ENCODE measurements around the gene KCTD10. TPM values are rescaled to one million over a fixed set of nuclear protein-coding genes. Genes with fewer than 3 reads are reported as not detected.

The KCTD10 gene
- total and polyA plus RNA-seq, 9 of the 15 experiments (the other 6 are each of a cell fraction or from before 2014, with no cell fraction given): 1.9 to 37.5 (median 15.7) TPM

DNA sequence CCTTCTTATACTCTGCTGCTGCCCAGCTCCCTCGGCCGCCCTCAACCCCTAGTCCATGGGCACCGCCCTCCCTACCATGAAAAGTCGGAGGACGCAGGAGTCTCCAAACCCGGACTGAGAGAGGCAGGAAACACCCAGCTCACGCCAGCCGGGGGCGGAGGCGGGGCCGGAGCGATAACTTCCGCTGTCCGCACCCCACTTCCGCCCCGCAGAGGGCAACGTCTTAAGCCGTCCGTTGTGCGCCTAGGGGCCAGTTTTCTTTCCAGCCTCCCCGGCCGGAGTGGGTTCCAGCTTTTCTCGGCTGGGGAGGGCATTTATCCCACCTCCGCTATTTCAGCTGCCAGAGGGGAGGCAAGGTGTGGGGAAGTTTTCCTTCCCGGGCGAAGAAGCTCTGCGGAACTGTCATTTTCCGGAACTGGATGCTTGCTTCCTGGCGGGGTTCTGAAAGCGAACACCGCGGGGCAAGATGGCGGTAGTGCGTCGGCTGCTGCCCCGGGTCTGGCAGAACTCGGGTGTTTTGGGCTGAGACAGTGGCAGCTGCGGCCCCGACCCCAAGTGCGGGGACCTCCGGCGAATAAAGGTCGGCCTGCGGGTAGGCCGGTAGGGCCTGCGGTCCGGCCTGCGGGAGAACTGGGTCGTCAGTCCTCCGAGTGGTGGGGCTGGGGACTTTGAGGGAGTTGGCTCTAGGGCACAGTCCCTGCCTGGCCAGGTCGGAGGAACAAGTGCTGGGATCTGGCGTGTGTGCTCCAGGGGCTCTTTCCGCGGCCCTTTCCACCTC, at the start of gene KCTD10, which contains the start of gene UBE3B (continued):
- peak; percentile 85 for TF ChIP-seq VEZF1 (CRISPR knock-in tag; IDR thresholded peaks at IDR 0.05)
- no peak for TF ChIP-seq NFE2 (IDR thresholded peaks at IDR 0.05; ENCODE audit: low read depth)
- TF ChIP-seq SREBF2 (CRISPR knock-in tag; IDR thresholded peaks at IDR 0.05): 0 out of 2 replicates have a peak, but pooled peaks have one; percentile 62
- no peak for TF ChIP-seq ATF1 (CRISPR knock-in tag; IDR thresholded peaks at IDR 0.05)
- peak; percentile 95 for TF ChIP-seq ATF1 (tag; IDR thresholded peaks at IDR 0.05)
- TF ChIP-seq ZNF740 (CRISPR knock-in tag; IDR thresholded peaks at IDR 0.05): no peak; the same call in 1 of the 2 replicates
- TF ChIP-seq ZNF740 (tag; IDR thresholded peaks at IDR 0.05): no peak
- TF ChIP-seq YBX1 (IDR thresholded peaks at IDR 0.05): no peak
- TF ChIP-seq ZKSCAN3 (CRISPR knock-in tag; IDR thresholded peaks at IDR 0.05): no peak
- TF ChIP-seq ZBTB17 (CRISPR knock-in tag; IDR thresholded peaks at IDR 0.05): peak; percentile 74; the same call in 1 of the 2 replicates
- no peak for TF ChIP-seq KLF10 (CRISPR knock-in tag; IDR thresholded peaks at IDR 0.05)
- TF ChIP-seq CXXC5 (CRISPR knock-in tag; IDR thresholded peaks at IDR 0.05): peak; percentile 83
- no peak for TF ChIP-seq ZNF695 (CRISPR knock-in tag; IDR thresholded peaks at IDR 0.05)
- TF ChIP-seq RBM15 (IDR thresholded peaks at IDR 0.05; ENCODE audit: insufficient read depth, low read length): no peak
- TF ChIP-seq MBD1 (CRISPR knock-in tag; IDR thresholded peaks at IDR 0.05): no peak
- TF ChIP-seq, protein P1, sequence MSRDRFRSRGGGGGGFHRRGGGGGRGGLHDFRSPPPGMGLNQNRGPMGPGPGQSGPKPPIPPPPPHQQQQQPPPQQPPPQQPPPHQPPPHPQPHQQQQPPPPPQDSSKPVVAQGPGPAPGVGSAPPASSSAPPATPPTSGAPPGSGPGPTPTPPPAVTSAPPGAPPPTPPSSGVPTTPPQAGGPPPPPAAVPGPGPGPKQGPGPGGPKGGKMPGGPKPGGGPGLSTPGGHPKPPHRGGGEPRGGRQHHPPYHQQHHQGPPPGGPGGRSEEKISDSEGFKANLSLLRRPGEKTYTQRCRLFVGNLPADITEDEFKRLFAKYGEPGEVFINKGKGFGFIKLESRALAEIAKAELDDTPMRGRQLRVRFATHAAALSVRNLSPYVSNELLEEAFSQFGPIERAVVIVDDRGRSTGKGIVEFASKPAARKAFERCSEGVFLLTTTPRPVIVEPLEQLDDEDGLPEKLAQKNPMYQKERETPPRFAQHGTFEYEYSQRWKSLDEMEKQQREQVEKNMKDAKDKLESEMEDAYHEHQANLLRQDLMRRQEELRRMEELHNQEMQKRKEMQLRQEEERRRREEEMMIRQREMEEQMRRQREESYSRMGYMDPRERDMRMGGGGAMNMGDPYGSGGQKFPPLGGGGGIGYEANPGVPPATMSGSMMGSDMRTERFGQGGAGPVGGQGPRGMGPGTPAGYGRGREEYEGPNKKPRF (IDR thresholded peaks at IDR 0.05; ENCODE audit: low read depth, low read length): no peak
- TF ChIP-seq HINFP (tag; conservative IDR thresholded peaks at IDR 0.05; ENCODE audit: low read depth): 0 out of 2 replicates have a peak, but pooled peaks have one; percentile 10
- TF ChIP-seq PHB2 (IDR thresholded peaks at IDR 0.05; ENCODE audit: low read depth): 0 out of 2 replicates have a peak, but pooled peaks have one; percentile 14
- no peak for TF ChIP-seq ZNF41 (CRISPR knock-in tag; conservative IDR thresholded peaks at IDR 0.05)
- peak; percentile 87 for TF ChIP-seq KLF1 (tag; IDR thresholded peaks at IDR 0.05)
- peak; percentile 70 to 94; a peak in 3 of 4 replicates for TF ChIP-seq ARNT (IDR thresholded peaks at IDR 0.05)
- TF ChIP-seq PHTF2 (CRISPR knock-in tag; IDR thresholded peaks at IDR 0.05): no peak
